ENCODE results near the gene PTPRN2. TPM values are rescaled to one million over a fixed set of nuclear protein-coding genes. Genes with fewer than 3 reads are reported as not detected.

The PTPRN2 gene
- total and polyA plus RNA-seq, 2 of the 13 experiments (the other 11 are each of a cell fraction or from before 2014, with no cell fraction given): 2.5 to 24.2 TPM

- TF ChIP-seq ATF6 (CRISPR knock-in tag; conservative IDR thresholded peaks at IDR 0.05) (no peak), BRF2 (CRISPR knock-in tag; IDR thresholded peaks at IDR 0.05) (no peak), ELF1 (CRISPR knock-in tag; IDR thresholded peaks at IDR 0.05) (no peak), ZNF24 (IDR thresholded peaks at IDR 0.05) (no peak), REXO4 (CRISPR knock-in tag; IDR thresholded peaks at IDR 0.05; ENCODE audit: borderline replicate concordance) (no peak), EZH2 (conservative IDR thresholded peaks at IDR 0.05; ENCODE audit: low read depth, low read length) (no peak), ZNF232 (CRISPR knock-in tag; IDR thresholded peaks at IDR 0.05; ENCODE audit: borderline replicate concordance) (no peak), ZSCAN5A (CRISPR knock-in tag; IDR thresholded peaks at IDR 0.05; ENCODE audit: borderline replicate concordance) (no peak), ZKSCAN5 (CRISPR knock-in tag; IDR thresholded peaks at IDR 0.05) (no peak), ZNF253 (CRISPR knock-in tag; IDR thresholded peaks at IDR 0.05; ENCODE audit: borderline replicate concordance) (no peak), ZBTB7A (CRISPR knock-in tag; IDR thresholded peaks at IDR 0.05) (no peak; the same call in 1 of the 2 replicates), ARID3A (IDR thresholded peaks at IDR 0.05; ENCODE audit: low read depth, low read length) (no peak), HOXA5 (CRISPR knock-in tag; IDR thresholded peaks at IDR 0.05) (0 out of 2 replicates have a peak, but pooled peaks have one; percentile 30), PLSCR1 (CRISPR knock-in tag; IDR thresholded peaks at IDR 0.05; ENCODE audit: borderline replicate concordance) (no peak), HBP1 (CRISPR knock-in tag; IDR thresholded peaks at IDR 0.05; ENCODE audit: low read depth) (no peak), POGZ (CRISPR knock-in tag; IDR thresholded peaks at IDR 0.05) (no peak), NR2C2 (CRISPR knock-in tag; IDR thresholded peaks at IDR 0.05; ENCODE audit: borderline replicate concordance) (no peak), E2F5 (CRISPR knock-in tag; conservative IDR thresholded peaks at IDR 0.05) (no peak)
Observed at GRCh38 chr7:158263110-158263963, 324.3 kb downstream of the PTPRN2 start (continued).
